K562 (cell line): ENCODE results near the gene TENM4. TPM values are rescaled to one million over a fixed set of nuclear protein-coding genes. Genes with fewer than 3 reads are reported as not detected.

Experiments used
- ATAC-seq: fragments of 200-7000 bp; cut with Tn5 transposase; 3 replicates; pipeline ENCODE4 v1.9.1; 2020; ENCODE audit warnings: moderate library complexity
- BruUV-seq: library from RNA; stranded (reverse); fragments of 400-500 nt; replicated peaks from 2 replicates; lab custom pipeline; 2021; lab: Mats Ljungman, UMichigan
- CTCF ChIA-PET: fragments of 300-600 bp; formaldehyde crosslinking; extraction: SDS; loops from one replicate; lab custom pipeline; 2021; ENCODE audit warnings: low intra/inter-chr PET ratio; lab: Yijun Ruan, JAX
- POLR2A ChIA-PET: fragments of 300-600, 350-650 bp; sonication (Branson Sonifier 250); formaldehyde crosslinking; extraction: SDS; loops from one replicate; lab custom pipeline; 2021; ENCODE audit warnings: antibody characterized with exemption, inconsistent platforms; lab: Yijun Ruan, JAX
- DNase-seq, 4 experiments: peaks; one replicate each; pipeline versions ENCODE4 v3.0.0 to v3.0.0-alpha.2; 2011 to 2018; ENCODE audit warnings: low spot score in 3 of 4, mixed read lengths in 3 of 4; ENCODE audit errors: extremely low read depth in 1 of 4
- FAIRE-seq: peaks from 2 replicates; lab custom pipeline; 2011; peaks lifted over from hg19 to GRCh38; lab: Jason Lieb, UNC
- H2AFZ ChIP-seq: 2 replicates; pipeline ENCODE4 v1.6.0; 2011; ENCODE audit warnings: low read depth, low read length, control low read depth, inconsistent platforms
- H3K27ac ChIP-seq: fragments of 200-600 bp; 3 replicates; pipeline ENCODE4 v1.8.0; 2011; ENCODE audit warnings: low read depth, mild to moderate bottlenecking, control low read depth, inconsistent platforms, low read length, moderate library complexity, mixed read lengths; ENCODE audit errors: extremely low read depth
- H3K27me3 ChIP-seq, 2 experiments: fragments of 300-600 bp in 1 of 2; 2 replicates in 1 of 2; 3 replicates in 1 of 2; pipeline versions ENCODE4 v1.6.0 to v1.8.0; 2011; ENCODE audit warnings: inconsistent platforms in 2 of 2, low read length in 2 of 2, mild to moderate bottlenecking in 1 of 2, mixed read lengths in 1 of 2, moderate library complexity in 1 of 2; ENCODE audit not compliant: control insufficient read depth in 2 of 2, insufficient read depth in 2 of 2
- H3K36me3 ChIP-seq: fragments of 300-600 bp; 3 replicates; pipeline ENCODE4 v1.8.0; 2011; ENCODE audit warnings: mild to moderate bottlenecking, low read length, inconsistent platforms; ENCODE audit not compliant: control insufficient read depth, insufficient read depth
- H3K4me1 ChIP-seq, 2 experiments: fragments of 200-600 bp in 1 of 2; replicated peaks in 1 of 2; 2 replicates in 1 of 2; 3 replicates in 1 of 2; pipeline versions ENCODE4 v1.5.1 to v1.8.0; 2011; ENCODE audit warnings: inconsistent platforms in 2 of 2, low read length in 2 of 2, mild to moderate bottlenecking in 1 of 2, mixed read lengths in 1 of 2, moderate library complexity in 1 of 2; ENCODE audit not compliant: control insufficient read depth in 2 of 2, insufficient read depth in 2 of 2
- H3K4me2 ChIP-seq: 2 replicates; pipeline ENCODE4 v1.6.1; 2011; ENCODE audit warnings: low read length, control low read depth, inconsistent platforms, mixed read lengths; ENCODE audit not compliant: insufficient read depth
- H3K4me3 ChIP-seq: fragments of 200-600 bp; sonication (generic), shearing (Covaris generic); 2 replicates; pipeline ENCODE4 v1.5.1; 2016; ENCODE audit warnings: control low read depth, inconsistent platforms
- H3K79me2 ChIP-seq: fragments of 200-600 bp; 3 replicates; pipeline ENCODE4 v1.8.0; 2011; ENCODE audit warnings: low read length, inconsistent platforms; ENCODE audit not compliant: control insufficient read depth, insufficient read depth
- H3K9ac ChIP-seq, 2 experiments: 2 replicates each; pipeline versions ENCODE4 v1.6.0 to v1.6.1; 2011; ENCODE audit warnings: low read depth in 2 of 2, low read length in 2 of 2, control low read depth in 1 of 2, inconsistent platforms in 1 of 2, mild to moderate bottlenecking in 1 of 2, mixed read lengths in 1 of 2; ENCODE audit not compliant: insufficient read depth in 1 of 2
- H3K9me1 ChIP-seq: one replicate; pipeline ENCODE4 v1.6.0; 2011; ENCODE audit warnings: inconsistent platforms, mild to moderate bottlenecking, low read length, moderate library complexity; ENCODE audit not compliant: control insufficient read depth, insufficient read depth
- H3K9me3 ChIP-seq: replicated peaks from 2 replicates; pipeline ENCODE4 v1.5.1; 2011; ENCODE audit warnings: low read depth, low read length, inconsistent platforms; ENCODE audit not compliant: control insufficient read depth, insufficient read depth
- H4K20me1 ChIP-seq: replicated peaks from 2 replicates; pipeline ENCODE4 v1.6.1; 2011; ENCODE audit warnings: low read length, inconsistent platforms, mixed read lengths; ENCODE audit not compliant: control insufficient read depth, insufficient read depth
- CEBPG ChIP-seq, 3 experiments: fragments of 200-800 bp in 1 of 3; sonication (Bioruptor generic) in 1 of 3; sonication (generic) in 1 of 3; formaldehyde crosslinking in 1 of 3; IDR thresholded peaks in 2 of 3; conservative IDR thresholded peaks in 1 of 3; 2 replicates each; pipeline versions ENCODE4 v1.6.1 to v1.8.0; 2016 to 2022; ENCODE audit warnings: missing compliant biosample characterization in 2 of 3, missing genetic modification characterization in 2 of 3, mild to moderate bottlenecking in 1 of 3, missing genetic modification reagents in 1 of 3
- EGR1 ChIP-seq: fragments of 450-650 bp; conservative IDR thresholded peaks from 2 replicates; pipeline ENCODE4 v1.6.1; 2017; ENCODE audit warnings: mild to moderate bottlenecking
- ELF1 ChIP-seq: fragments of 200-800 bp; sonication (Bioruptor generic); IDR thresholded peaks from 2 replicates; pipeline ENCODE4 v1.6.1; 2016; ENCODE audit warnings: missing genetic modification characterization, missing compliant biosample characterization
- MIER1 ChIP-seq: fragments of 450-650 bp; IDR thresholded peaks from 2 replicates; pipeline ENCODE4 v1.6.1; 2016; ENCODE audit warnings: antibody characterized with exemption, mild to moderate bottlenecking, low read depth
- PHF20 ChIP-seq: fragments of 450-650 bp; IDR thresholded peaks from 2 replicates; pipeline ENCODE4 v1.6.1; 2018; ENCODE audit not compliant: partially characterized antibody
- REST ChIP-seq, 2 experiments: fragments of 450-650 bp; formaldehyde crosslinking in 1 of 2; IDR thresholded peaks; 2 replicates each; pipeline versions ENCODE4 v1.4.0 to v1.6.1; 2014 to 2020; ENCODE audit warnings: mild to moderate bottlenecking in 2 of 2, borderline replicate concordance in 1 of 2, low read depth in 1 of 2
- ZMIZ1 ChIP-seq, 2 experiments: fragments of 150-350 bp in 1 of 2; IDR thresholded peaks; 2 replicates each; pipeline ENCODE4 v1.6.1; 2012 to 2016; ENCODE audit warnings: low read depth in 2 of 2, low read length in 2 of 2, mild to moderate bottlenecking in 1 of 2, moderate library complexity in 1 of 2
- ZNF766 ChIP-seq: fragments of 200-800 bp; sonication (Bioruptor generic); conservative IDR thresholded peaks from 2 replicates; pipeline ENCODE4 v1.6.1; 2016; ENCODE audit warnings: missing genetic modification characterization, missing compliant biosample characterization
- WGBS: fragments of 100-300 bp; shearing (Covaris generic); methylation state at CpG from one replicate; pipeline ENCODE4 v1.1.6; 2016; ENCODE audit warnings: low coverage, mixed read lengths; ENCODE audit not compliant: insufficient coverage; ENCODE audit errors: missing lambda C conversion rate; 5-methylcytosine and 5-hydroxymethylcytosine counted together
- in situ Hi-C: fragments of 300-500 bp; cut with MboI; formaldehyde crosslinking; loops from 4 replicates; pipeline ENCODE4 v1.15.0; 2018; ENCODE audit warnings: inconsistent platforms, mixed read lengths
- intact Hi-C: fragments of 100-400 bp; cut with micrococcal nuclease; formaldehyde crosslinking; loops from 2 replicates; pipeline ENCODE4 v1.14.2; 2022
- polyA plus RNA-seq, 8 experiments: library from polyadenylated mRNA; depleted of rRNA in 4 of 8; stranded (reverse) in 5 of 8; unstranded in 3 of 8; fragments of >200 nt; fragmentation: Nextera tagmentation in 2 of 8; fragmentation: Illumina TruSeq in 1 of 8; extraction: Ambion mirVana in 2 of 8; extraction: Trizol in 1 of 8; gene quantifications; 2 replicates each; pipeline versions ENCODE4 v1.2.1 to v1.2.3, GENCODE V29; 2011 to 2014; ENCODE audit warnings: inconsistent platforms in 1 of 8, missing spikeins in 1 of 8
- total RNA-seq, 7 experiments: library from RNA; depleted of rRNA in 6 of 7; stranded (reverse); fragments of >200 nt in 6 of 7; fragmentation: Illumina TruSeq in 2 of 7; extraction: Trizol in 2 of 7; gene quantifications; 2 replicates each; pipeline versions ENCODE4 v1.2.1 to v1.2.3, GENCODE V29; 2011 to 2021; ENCODE audit warnings: low replicate concordance in 1 of 7

TENM4 gene
- total and polyA plus RNA-seq, 9 of the 15 experiments (the other 6 are each of a cell fraction or from before 2014, with no cell fraction given) = 0.16 TPM; not detected in 8

GRCh38 chr11:79314906-79315689, 125.7 kb downstream of the TENM4 start:
- H3K9me3 ChIP-seq = no peaks in the 10 kb centered on the region
- no peaks in the 10 kb centered on the region for H3K36me3 ChIP-seq
- H2AFZ ChIP-seq = no peak overlapping the region
- WGBS = 0% methylated on average over 8 of the region's 8 CpGs
- in situ Hi-C loops (no loop called here), intact Hi-C loops (no loop called here)
- ATAC-seq (peak; percentile 49; the same call in 1 of the 3 replicates), DNase-seq (peak in 1 of 4 experiments; percentile 6), FAIRE-seq (no peak)
- no peaks in the 10 kb centered on the region for H3K9me1 ChIP-seq
- CTCF ChIA-PET = no interaction called here
- POLR2A ChIA-PET = no interaction called here
- 0 out of 5 replicates have a peak, but pooled peaks cover 0 to 5% of the 10 kb centered on the region in 2 experiments for H3K4me1 ChIP-seq
- H3K27me3 ChIP-seq = no peaks in the 10 kb centered on the region
- H3K4me2 ChIP-seq = no peak overlapping the region
- H3K9ac ChIP-seq = no peak overlapping the region
- H3K79me2 ChIP-seq = no peaks in the 10 kb centered on the region
- no TSS peak for BruUV-seq
- H4K20me1 ChIP-seq = no peaks in the 10 kb centered on the region
- no peak overlapping the region for H3K4me3 ChIP-seq
- no peak overlapping the region for H3K27ac ChIP-seq
- TF ChIP-seq CEBPG (CRISPR knock-in tag; IDR thresholded peaks at IDR 0.05) (no peak), CEBPG (tag; conservative IDR thresholded peaks at IDR 0.05 in 1 of 2, IDR thresholded peaks at IDR 0.05 in 1 of 2) (0 out of 4 replicates have a peak, but pooled peaks of 1 of the 2 experiments have one; percentile 17), MIER1 (peak; percentile 79; the same call in 1 of the 2 replicates), ZMIZ1 (IDR thresholded peaks at IDR 0.05; ENCODE audit: low read depth in 2 of 2, low read length in 2 of 2) (no peak), EGR1 (0 out of 2 replicates have a peak, but pooled peaks have one; percentile 10), ELF1 (tag) (no peak), REST (IDR thresholded peaks at IDR 0.05; ENCODE audit: borderline replicate concordance) (peak; percentile 95), REST (CRISPR knock-in tag; IDR thresholded peaks at IDR 0.05; ENCODE audit: low read depth) (peak; percentile 97), PHF20 (no peak), ZNF766 (CRISPR knock-in tag) (peak; percentile 57; the same call in 1 of the 2 replicates)
